GM12878 (cell line): Measurements from ENCODE around the gene GOLGA2. TPM values are rescaled to one million over a fixed set of nuclear protein-coding genes. Genes with fewer than 3 reads are reported as not detected.

Experiments used
- ATAC-seq: fragments of 200-7000 bp; cut with Tn5 transposase; 3 replicates; pipeline ENCODE4 v1.9.1; 2020; ENCODE audit warnings: mild to moderate bottlenecking, moderate library complexity
- BruUV-seq: library from RNA; stranded (reverse); fragments of 400-500 nt; replicated peaks from 2 replicates; lab custom pipeline; 2021; lab: Mats Ljungman, UMichigan
- CTCF ChIA-PET: fragments of 300-600 bp; sonication (Branson Sonifier 250); formaldehyde crosslinking; extraction: SDS; loops from one replicate; lab custom pipeline; 2021; ENCODE audit warnings: inconsistent platforms; lab: Yijun Ruan, JAX
- POLR2A ChIA-PET: fragments of 350-600 bp; formaldehyde crosslinking; extraction: SDS; loops from one replicate; lab custom pipeline; 2021; ENCODE audit warnings: inconsistent platforms; lab: Charles Lee
- RAD21 ChIA-PET: fragments of 300-600 bp; sonication (Branson Sonifier 250); formaldehyde crosslinking; loops from one replicate; lab custom pipeline; 2023; ENCODE audit warnings: antibody characterized with exemption; ENCODE audit not compliant: unreplicated experiment; lab: Charles Lee
- SMC1A ChIA-PET: fragments of 300-600 bp; sonication (Branson Sonifier 250); formaldehyde crosslinking; loops from one replicate; lab custom pipeline; 2023; ENCODE audit not compliant: unreplicated experiment, uncharacterized antibody; lab: Charles Lee
- DNase-seq: peaks from one replicate; pipeline ENCODE4 v3.0.0-alpha.2; 2011; ENCODE audit warnings: low read depth, low spot score
- FAIRE-seq: peaks from 3 replicates; lab custom pipeline; 2011; peaks lifted over from hg19 to GRCh38; lab: Jason Lieb, UNC
- H2AFZ ChIP-seq: 2 replicates; pipeline ENCODE4 v1.6.0; 2011; ENCODE audit warnings: low read depth, low read length, control low read depth; ENCODE audit not compliant: control insufficient read depth
- H3K27ac ChIP-seq: 2 replicates; pipeline ENCODE4 v1.5.1; 2011; ENCODE audit warnings: control low read depth; ENCODE audit not compliant: control insufficient read depth, insufficient read depth
- H3K27me3 ChIP-seq, 2 experiments: replicated peaks in 1 of 2; 2 replicates each; pipeline versions ENCODE4 v1.6.0 to v1.6.1; 2011; ENCODE audit warnings: low read length in 1 of 2; ENCODE audit not compliant: control insufficient read depth in 2 of 2, insufficient read depth in 2 of 2
- H3K36me3 ChIP-seq, 2 experiments: 2 replicates each; pipeline ENCODE4 v1.5.1; 2011; ENCODE audit warnings: low read length in 1 of 2; ENCODE audit not compliant: control insufficient read depth in 2 of 2, insufficient read depth in 2 of 2
- H3K4me1 ChIP-seq: 2 replicates; pipeline ENCODE4 v1.6.1; 2011; ENCODE audit warnings: mild to moderate bottlenecking, low read length, moderate library complexity, mixed read lengths; ENCODE audit not compliant: control insufficient read depth, insufficient read depth
- H3K4me2 ChIP-seq: 2 replicates; pipeline ENCODE4 v1.6.0; 2011; ENCODE audit warnings: control low read depth; ENCODE audit not compliant: control insufficient read depth, insufficient read depth
- H3K4me3 ChIP-seq: fragments of 200-600 bp; sonication (generic); 2 replicates; pipeline ENCODE4 v1.5.1; 2016
- H3K79me2 ChIP-seq: 2 replicates; pipeline ENCODE4 v1.6.0; 2011; ENCODE audit warnings: low read length; ENCODE audit not compliant: control insufficient read depth, insufficient read depth
- H3K9ac ChIP-seq: 2 replicates; pipeline ENCODE4 v1.8.0; 2011; ENCODE audit warnings: low read length, control low read depth, mixed read lengths; ENCODE audit not compliant: control insufficient read depth, insufficient read depth
- H3K9me3 ChIP-seq: replicated peaks from 3 replicates; pipeline ENCODE4 v1.5.1; 2011; ENCODE audit warnings: mild to moderate bottlenecking, low read length; ENCODE audit not compliant: control insufficient read depth, insufficient read depth
- H4K20me1 ChIP-seq: 2 replicates; pipeline ENCODE4 v1.6.0; 2011; ENCODE audit not compliant: control insufficient read depth, insufficient read depth
- BHLHE40 ChIP-seq, 2 experiments: fragments of 450-650 bp in 1 of 2; IDR thresholded peaks; 2 replicates each; pipeline ENCODE4 v1.6.1; 2011 to 2017; ENCODE audit warnings: low read depth in 2 of 2, borderline replicate concordance in 1 of 2, improper control_type of control experiment in 1 of 2, low read length in 1 of 2, mild to moderate bottlenecking in 1 of 2
- CBX3 ChIP-seq: fragments of 200-600 bp; sonication (generic); IDR thresholded peaks from 2 replicates; pipeline ENCODE4 v1.6.1; 2016; ENCODE audit warnings: low read depth, borderline replicate concordance
- CBX5 ChIP-seq: sonication (generic); IDR thresholded peaks from 2 replicates; pipeline ENCODE4 v1.6.1; 2016; ENCODE audit warnings: low read depth, moderate library complexity, mild to moderate bottlenecking, inconsistent platforms
- FOS ChIP-seq: IDR thresholded peaks from 3 replicates; pipeline ENCODE4 v1.6.1; 2011; ENCODE audit warnings: borderline replicate concordance; ENCODE audit not compliant: insufficient read length; ENCODE audit errors: extremely low read depth
- IKZF1 ChIP-seq: fragments of 450-650 bp; conservative IDR thresholded peaks from 2 replicates; pipeline ENCODE4 v1.6.1; 2017; ENCODE audit warnings: antibody characterized with exemption, mild to moderate bottlenecking
- NFXL1 ChIP-seq: fragments of 450-650 bp; IDR thresholded peaks from 2 replicates; pipeline ENCODE4 v1.6.1; 2017; ENCODE audit warnings: antibody characterized with exemption, mild to moderate bottlenecking, borderline replicate concordance
- NFYB ChIP-seq: IDR thresholded peaks from 2 replicates; pipeline ENCODE4 v1.6.1; 2011; ENCODE audit warnings: low read depth, mild to moderate bottlenecking, low read length, improper control_type of control experiment, moderate library complexity; ENCODE audit not compliant: insufficient read depth
- NR2C2 ChIP-seq: IDR thresholded peaks from 2 replicates; pipeline ENCODE4 v1.6.1; 2011; ENCODE audit warnings: borderline replicate concordance, low read depth; ENCODE audit not compliant: control insufficient read depth, insufficient read length
- STAT1 ChIP-seq: fragments of 450-650 bp; conservative IDR thresholded peaks from 2 replicates; pipeline ENCODE4 v1.6.1; 2014; ENCODE audit warnings: antibody characterized with exemption, mild to moderate bottlenecking
- TBL1XR1 ChIP-seq: IDR thresholded peaks from 2 replicates; pipeline ENCODE4 v1.6.1; 2012; ENCODE audit warnings: low read depth, low read length, improper control_type of control experiment
- ZNF274 ChIP-seq: IDR thresholded peaks from one replicate; pipeline ENCODE4 v1.8.0; 2011; ENCODE audit not compliant: insufficient read length, insufficient read depth
- ZZZ3 ChIP-seq: IDR thresholded peaks from 2 replicates; pipeline ENCODE4 v1.6.1; 2011; ENCODE audit warnings: low read depth; ENCODE audit not compliant: control insufficient read depth, insufficient read length
- WGBS: methylation state at CpG from one replicate; pipeline ENCODE4 v1.1.6; 2016; ENCODE audit warnings: low lambda C conversion rate; ENCODE audit not compliant: insufficient replicate concordance, insufficient coverage; ENCODE audit errors: missing lambda C conversion rate; 5-methylcytosine and 5-hydroxymethylcytosine counted together
- in situ Hi-C: fragments of 300-500 bp; cut with MboI; formaldehyde crosslinking; loops from 9 replicates; pipeline ENCODE4 v1.14.3; 2018; ENCODE audit warnings: mixed read lengths
- intact Hi-C: fragments of 100-400 bp; cut with micrococcal nuclease; formaldehyde crosslinking; loops from one replicate; pipeline ENCODE4 v1.14.2; 2022; ENCODE audit not compliant: unreplicated experiment
- polyA plus RNA-seq, 11 experiments: library from polyadenylated mRNA; depleted of rRNA in 4 of 11; unstranded in 6 of 11; stranded (reverse) in 5 of 11; fragments of >200 nt; fragmentation: Nextera tagmentation in 4 of 11; fragmentation: Illumina TruSeq in 1 of 11; extraction: Ambion mirVana in 4 of 11; extraction: Trizol in 1 of 11; gene quantifications; 1 replicate in 1 of 11; 2 replicates in 10 of 11; pipeline versions ENCODE4 v1.2.1 to v1.2.3, GENCODE V29; 2011 to 2016; ENCODE audit warnings: inconsistent platforms in 2 of 11, missing spikeins in 2 of 11, low read depth in 1 of 11
- total RNA-seq, 4 experiments: library from RNA; depleted of rRNA in 3 of 4; stranded (reverse); fragments of >200 nt in 3 of 4; fragmentation: Illumina TruSeq in 1 of 4; extraction: Trizol in 1 of 4; gene quantifications; 2 replicates each; pipeline versions ENCODE4 v1.2.1 to v1.2.3, GENCODE V29; 2013 to 2021
- TF ChIP-seq, protein P1 (sequence below): fragments of 450-650 bp; IDR thresholded peaks from 2 replicates; pipeline ENCODE4 v1.6.1; 2018; ENCODE audit warnings: mild to moderate bottlenecking, low read depth, moderate library complexity; ENCODE audit not compliant: partially characterized antibody
- TF ChIP-seq, protein P2 (sequence below): IDR thresholded peaks from 2 replicates; pipeline ENCODE4 v1.6.1; 2011; ENCODE audit warnings: borderline replicate concordance, low read depth, mild to moderate bottlenecking, moderate library complexity, low read length; ENCODE audit not compliant: insufficient read depth, poor library complexity, severe bottlenecking
- TF ChIP-seq, protein P3 (sequence below): IDR thresholded peaks from 2 replicates; pipeline ENCODE4 v1.6.1; 2011; ENCODE audit warnings: low read depth, mild to moderate bottlenecking, low read length, moderate library complexity, borderline replicate concordance; ENCODE audit errors: extremely low read depth
- TF ChIP-seq, protein P4 (sequence below): fragments of 450-650 bp; IDR thresholded peaks from 2 replicates; pipeline ENCODE4 v1.6.1; 2017; ENCODE audit warnings: low read depth, mild to moderate bottlenecking, moderate library complexity

GOLGA2 gene
- total and polyA plus RNA-seq, 10 of the 15 experiments (the other 5 are each of a cell fraction or from before 2014, with no cell fraction given), result 5.9 to 32.6 (median 19.7) TPM

DNA sequence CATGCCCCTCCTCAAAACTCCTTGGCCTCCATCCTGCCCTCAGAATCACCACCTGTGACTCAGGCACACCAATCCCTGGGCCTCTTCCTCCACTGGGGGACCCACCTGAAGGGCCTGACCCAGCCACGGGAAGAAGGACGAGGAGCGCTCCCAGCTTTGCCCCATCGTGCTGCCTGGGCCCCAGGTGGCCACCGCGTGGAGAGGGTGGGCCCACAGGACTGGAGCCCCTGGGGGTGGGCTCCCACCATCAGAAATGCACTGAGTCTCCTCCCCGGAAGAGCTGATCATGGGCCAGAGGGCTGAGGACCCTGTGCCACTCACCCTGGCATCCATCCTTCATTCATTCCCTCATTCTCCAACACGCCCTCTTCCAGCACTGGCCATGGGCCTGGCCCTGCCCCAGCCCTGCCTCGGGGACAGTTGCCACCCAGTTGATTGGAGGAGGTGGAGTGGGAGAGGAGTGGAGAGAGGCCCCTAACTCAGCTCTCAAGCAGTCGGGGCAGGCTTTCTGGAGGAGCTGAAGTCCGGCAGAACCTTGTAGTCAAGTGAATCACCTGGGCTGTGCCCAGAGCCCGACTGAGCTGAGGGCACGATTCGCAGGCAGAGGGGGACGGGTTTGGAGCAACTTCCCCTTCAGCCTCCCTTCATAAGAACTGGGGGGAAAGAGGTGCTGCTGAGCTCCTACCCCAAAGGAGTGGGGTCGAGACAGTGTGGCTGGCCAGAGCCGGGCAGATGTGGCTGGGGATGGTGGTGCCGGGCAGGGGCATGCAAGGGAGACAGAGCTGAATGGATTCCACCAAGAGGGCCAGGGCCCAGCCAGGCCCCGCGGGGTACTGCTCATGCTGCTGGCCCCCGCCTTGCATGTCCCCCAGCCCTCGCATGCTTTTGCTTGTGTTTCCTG is 43.0 kb downstream of the GOLGA2 start:
- ChIA-PET CTCF (interaction anchor here (0.5 kb wide), 1 partner anchor 474 kb away, joined by 4 read pairs; no protein-coding TSS in a partner anchor), SMC1A (no interaction called here), POLR2A (no interaction called here), RAD21 (no interaction called here)
- no peak overlapping the region for H3K9ac ChIP-seq
- peaks cover 0 to 2% of the 10 kb centered on the region in 2 experiments; a peak in 1 of 4 replicates for H3K27me3 ChIP-seq
- FAIRE-seq (no peak), DNase-seq (no peak), ATAC-seq (no peak)
- in situ Hi-C loops, result no loop called here
- no peak overlapping the region for H3K27ac ChIP-seq
- H3K4me2 ChIP-seq, result no peak overlapping the region
- no TSS peak for BruUV-seq
- no peaks in the 10 kb centered on the region for H3K4me1 ChIP-seq
- H3K4me3 ChIP-seq, result no peak overlapping the region
- no peaks in the 10 kb centered on the region for H3K9me3 ChIP-seq
- H2AFZ ChIP-seq, result no peak overlapping the region
- H3K36me3 ChIP-seq, result no peaks in the 10 kb centered on the region
- WGBS, result 55% methylated on average over 22 of the region's 22 CpGs
- no peaks in the 10 kb centered on the region for H4K20me1 ChIP-seq
- intact Hi-C loops, result no loop called here
- H3K79me2 ChIP-seq, result no peaks in the 10 kb centered on the region
- TF ChIP-seq, protein P1, sequence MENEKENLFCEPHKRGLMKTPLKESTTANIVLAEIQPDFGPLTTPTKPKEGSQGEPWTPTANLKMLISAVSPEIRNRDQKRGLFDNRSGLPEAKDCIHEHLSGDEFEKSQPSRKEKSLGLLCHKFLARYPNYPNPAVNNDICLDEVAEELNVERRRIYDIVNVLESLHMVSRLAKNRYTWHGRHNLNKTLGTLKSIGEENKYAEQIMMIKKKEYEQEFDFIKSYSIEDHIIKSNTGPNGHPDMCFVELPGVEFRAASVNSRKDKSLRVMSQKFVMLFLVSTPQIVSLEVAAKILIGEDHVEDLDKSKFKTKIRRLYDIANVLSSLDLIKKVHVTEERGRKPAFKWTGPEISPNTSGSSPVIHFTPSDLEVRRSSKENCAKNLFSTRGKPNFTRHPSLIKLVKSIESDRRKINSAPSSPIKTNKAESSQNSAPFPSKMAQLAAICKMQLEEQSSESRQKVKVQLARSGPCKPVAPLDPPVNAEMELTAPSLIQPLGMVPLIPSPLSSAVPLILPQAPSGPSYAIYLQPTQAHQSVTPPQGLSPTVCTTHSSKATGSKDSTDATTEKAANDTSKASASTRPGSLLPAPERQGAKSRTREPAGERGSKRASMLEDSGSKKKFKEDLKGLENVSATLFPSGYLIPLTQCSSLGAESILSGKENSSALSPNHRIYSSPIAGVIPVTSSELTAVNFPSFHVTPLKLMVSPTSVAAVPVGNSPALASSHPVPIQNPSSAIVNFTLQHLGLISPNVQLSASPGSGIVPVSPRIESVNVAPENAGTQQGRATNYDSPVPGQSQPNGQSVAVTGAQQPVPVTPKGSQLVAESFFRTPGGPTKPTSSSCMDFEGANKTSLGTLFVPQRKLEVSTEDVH, result no peak
- TF ChIP-seq NR2C2 (no peak), TBL1XR1 (no peak), STAT1 (no peak), IKZF1 (no peak), FOS (no peak), BHLHE40 (IDR thresholded peaks at IDR 0.05; ENCODE audit: borderline replicate concordance in 1 of 2, low read depth in 2 of 2, low read length in 1 of 2) (no peak), ZZZ3 (no peak), CBX3 (no peak), NFXL1 (no peak), NFYB (no peak), ZNF274 (no peak), CBX5 (no peak)
- TF ChIP-seq, protein P2, sequence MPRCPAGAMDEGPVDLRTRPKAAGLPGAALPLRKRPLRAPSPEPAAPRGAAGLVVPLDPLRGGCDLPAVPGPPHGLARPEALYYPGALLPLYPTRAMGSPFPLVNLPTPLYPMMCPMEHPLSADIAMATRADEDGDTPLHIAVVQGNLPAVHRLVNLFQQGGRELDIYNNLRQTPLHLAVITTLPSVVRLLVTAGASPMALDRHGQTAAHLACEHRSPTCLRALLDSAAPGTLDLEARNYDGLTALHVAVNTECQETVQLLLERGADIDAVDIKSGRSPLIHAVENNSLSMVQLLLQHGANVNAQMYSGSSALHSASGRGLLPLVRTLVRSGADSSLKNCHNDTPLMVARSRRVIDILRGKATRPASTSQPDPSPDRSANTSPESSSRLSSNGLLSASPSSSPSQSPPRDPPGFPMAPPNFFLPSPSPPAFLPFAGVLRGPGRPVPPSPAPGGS, result no peak
- TF ChIP-seq, protein P3, sequence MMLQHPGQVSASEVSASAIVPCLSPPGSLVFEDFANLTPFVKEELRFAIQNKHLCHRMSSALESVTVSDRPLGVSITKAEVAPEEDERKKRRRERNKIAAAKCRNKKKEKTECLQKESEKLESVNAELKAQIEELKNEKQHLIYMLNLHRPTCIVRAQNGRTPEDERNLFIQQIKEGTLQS, result no peak
- TF ChIP-seq, protein P4, sequence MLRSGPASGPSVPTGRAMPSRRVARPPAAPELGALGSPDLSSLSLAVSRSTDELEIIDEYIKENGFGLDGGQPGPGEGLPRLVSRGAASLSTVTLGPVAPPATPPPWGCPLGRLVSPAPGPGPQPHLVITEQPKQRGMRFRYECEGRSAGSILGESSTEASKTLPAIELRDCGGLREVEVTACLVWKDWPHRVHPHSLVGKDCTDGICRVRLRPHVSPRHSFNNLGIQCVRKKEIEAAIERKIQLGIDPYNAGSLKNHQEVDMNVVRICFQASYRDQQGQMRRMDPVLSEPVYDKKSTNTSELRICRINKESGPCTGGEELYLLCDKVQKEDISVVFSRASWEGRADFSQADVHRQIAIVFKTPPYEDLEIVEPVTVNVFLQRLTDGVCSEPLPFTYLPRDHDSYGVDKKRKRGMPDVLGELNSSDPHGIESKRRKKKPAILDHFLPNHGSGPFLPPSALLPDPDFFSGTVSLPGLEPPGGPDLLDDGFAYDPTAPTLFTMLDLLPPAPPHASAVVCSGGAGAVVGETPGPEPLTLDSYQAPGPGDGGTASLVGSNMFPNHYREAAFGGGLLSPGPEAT, result no peak
